HG03159 (cell line): ENCODE results near the gene CTDSPL.

Experiments used
- ATAC-seq: cut with Tn5 transposase; IDR thresholded peaks from one replicate; pipeline ENCODE4 v1.9.1; 2021; ENCODE audit warnings: mild to moderate bottlenecking, moderate library complexity; ENCODE audit not compliant: unreplicated experiment

The CTDSPL gene

GRCh38 chr3:37852771-37853170 is 8.9 kb upstream of the CTDSPL start:
- ATAC-seq = no peak

DNA sequence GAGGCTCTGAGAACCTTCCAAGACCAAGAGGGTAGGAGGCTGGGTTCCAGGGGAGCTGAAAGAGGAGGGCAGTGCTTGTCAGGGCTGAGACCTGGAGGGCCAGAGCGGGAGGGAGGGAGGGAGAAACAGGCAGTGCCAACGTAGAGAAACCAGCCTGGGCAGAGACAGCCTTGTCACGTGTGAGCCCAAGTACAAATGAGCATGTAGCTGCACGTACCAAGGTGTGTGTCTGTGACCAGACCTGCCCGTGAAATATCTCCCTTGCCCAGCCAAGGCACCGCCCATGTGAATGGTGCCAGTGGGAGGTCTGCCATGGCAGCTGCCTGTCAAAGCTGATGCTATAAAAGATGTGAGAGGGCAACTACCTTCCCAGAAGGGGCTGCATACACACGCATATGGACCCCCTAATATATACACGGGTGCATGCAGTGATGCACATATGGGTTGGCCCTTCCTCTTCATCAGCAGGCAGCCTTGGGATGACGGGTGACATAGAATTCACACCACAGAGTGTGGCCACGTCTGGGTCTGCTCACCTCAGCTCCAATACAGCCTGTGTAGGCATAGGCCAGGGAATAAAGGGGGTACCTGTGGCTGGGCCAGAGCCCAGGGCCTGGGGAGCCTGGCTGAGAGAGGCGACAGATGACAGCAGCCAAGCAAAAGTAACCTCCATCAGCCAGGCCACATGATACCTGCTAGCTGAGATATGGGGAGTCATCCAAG is 7.8 kb upstream of the CTDSPL start:
- no peak for ATAC-seq

GRCh38 chr3:37855363-37855970 is 6.2 kb upstream of the CTDSPL start:
- ATAC-seq = peak; percentile 62

DNA sequence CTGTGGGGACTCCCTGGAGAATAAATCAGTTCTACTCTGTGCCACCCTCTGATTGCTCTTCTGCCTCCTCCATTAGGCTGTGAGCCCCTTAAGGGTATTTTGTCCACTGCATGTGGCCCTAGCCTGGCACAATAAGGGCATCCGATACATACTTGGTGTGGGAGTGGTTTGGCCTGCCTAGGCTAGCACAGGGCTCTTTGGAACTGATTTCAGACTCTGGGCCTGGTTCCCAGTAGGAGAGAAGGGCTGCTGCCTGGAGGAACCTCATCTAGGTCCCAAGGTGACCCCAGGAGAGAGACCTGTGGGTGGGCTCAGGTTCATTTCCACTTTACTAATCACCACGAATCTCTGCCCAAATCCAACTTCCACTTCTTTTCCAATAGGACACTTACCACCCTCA is 5.3 kb upstream of the CTDSPL start:
- ATAC-seq = no peak

DNA sequence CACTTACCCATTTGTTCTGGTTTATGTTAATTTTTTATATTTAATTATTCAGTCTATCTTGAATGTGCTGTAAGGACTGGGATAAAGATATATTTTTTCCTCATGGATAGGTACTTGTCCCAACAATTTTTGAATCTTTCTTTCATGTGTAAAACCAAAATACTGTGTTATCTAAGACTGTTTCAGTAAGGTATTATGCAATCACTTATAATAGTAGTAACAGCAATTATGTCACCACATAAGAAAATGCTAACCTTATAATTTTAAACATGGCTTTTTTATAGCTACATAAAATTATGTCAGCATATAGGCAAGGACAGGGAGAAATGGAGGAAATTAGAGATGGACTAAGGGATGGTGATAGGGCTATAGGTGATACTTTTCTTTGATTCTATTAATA is 2.9 kb upstream of the CTDSPL start:
- ATAC-seq = no peak

DNA sequence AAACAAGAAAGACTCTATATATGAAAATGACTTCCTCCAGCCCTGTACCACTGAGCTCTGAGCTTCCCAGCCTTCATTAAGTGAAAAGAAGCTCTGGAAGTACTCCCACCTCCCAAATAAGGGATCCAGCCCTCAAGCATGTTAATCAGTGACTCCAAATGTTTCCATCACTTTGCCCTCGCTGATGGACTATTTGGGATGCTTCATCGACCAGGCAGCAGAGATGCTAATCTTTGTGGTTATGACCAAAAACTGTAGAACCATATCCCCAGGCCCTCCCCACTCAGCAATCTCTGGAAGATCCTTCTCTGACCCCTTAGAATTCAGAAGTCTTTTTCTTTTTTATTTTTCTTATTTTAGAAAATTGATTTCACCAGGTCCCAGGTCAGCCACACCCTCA is 2.3 kb upstream of the CTDSPL start:
- ATAC-seq = no peak

DNA sequence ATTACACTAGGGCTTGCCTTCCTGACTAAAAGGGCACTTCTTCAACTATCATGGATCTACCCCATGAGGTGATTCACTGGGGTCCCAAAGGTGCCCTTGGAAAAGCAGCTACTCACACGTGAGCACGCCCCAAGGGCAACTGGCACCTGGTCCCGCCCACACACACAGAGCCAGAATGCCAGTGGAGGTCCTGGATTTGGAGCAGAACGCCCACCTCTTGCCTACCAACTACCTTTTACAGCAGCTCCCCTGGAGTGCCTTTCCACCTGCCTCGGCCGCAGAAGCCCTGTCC is 1.8 kb upstream of the CTDSPL start:
- no peak for ATAC-seq

DNA sequence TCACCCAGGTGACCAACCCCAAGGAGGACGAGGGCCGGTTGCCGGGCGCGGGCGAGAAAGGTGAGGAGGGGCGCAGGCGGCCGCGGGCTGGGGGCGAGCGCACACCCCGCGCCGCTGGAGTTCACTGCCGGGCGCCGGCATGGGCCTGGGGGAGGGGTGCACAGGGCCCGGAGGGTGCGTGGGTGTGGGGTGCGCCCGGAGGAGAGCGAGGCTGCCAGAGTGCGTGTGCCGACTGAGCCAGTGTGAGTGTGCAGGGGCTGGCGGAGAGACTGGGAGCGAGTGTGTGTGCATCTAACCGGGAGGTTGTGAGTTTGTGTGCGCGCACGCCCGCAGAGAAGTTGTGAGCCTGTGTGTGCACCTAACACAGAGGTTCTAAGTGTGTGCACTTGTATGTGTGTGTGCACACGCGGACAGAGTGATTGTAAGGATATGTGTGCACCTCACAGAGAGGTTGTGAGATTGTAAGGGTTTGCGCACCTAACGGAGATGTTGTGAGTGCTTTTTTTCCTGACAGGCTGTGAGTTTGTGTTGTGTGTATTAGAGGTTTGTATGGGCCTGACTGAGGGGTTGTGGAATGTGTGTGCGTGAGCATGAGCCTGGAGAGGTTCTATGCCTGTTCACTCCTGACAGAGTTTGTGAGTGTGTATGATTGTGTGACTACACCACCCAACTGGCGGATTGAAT is 681 bp downstream of the CTDSPL start:
- ATAC-seq = no peak

GRCh38 chr3:37862903-37863815 is 1.5 kb downstream of the CTDSPL start:
- no peak for ATAC-seq

DNA sequence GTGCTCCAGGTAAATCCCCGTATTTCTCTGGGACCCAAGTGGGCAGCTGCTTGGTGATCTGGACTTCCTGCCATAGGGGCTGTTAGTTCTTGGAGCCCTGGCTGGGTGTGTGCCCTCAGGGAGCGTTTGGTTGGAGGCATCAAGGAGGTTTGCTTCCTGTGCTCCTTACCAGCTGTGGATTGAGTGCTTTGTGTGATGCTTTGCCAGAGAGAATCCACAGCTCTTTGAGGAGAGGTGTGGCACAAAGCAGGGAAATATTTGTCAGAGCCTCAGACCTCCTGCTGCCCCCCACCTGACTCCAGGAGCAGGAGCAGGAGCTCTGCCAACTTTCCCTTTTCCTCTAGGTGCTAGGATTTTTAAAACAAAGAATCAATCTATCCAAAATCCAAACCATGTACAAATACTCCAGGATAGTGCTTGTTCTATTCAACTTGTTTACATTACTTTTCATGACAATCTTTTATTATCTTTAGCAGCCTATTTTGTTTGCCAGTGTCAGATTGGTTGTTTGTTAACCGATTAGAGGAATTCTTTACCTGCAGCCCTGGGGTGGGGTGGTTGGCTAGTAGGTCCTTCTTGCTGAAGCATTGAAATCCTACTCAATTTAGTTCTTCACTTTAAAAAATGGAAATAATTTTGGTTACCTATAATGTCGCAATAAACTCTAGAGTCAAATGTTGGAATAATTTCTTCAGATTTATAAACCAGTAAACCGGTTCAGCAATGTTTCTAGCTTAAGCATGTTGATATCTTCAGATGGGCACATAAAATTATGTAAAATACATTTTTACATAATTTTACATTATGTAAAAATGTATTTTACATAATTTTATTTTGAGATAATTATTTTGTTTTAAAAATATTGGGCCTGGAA is 2.5 kb downstream of the CTDSPL start:
- no peak for ATAC-seq

DNA sequence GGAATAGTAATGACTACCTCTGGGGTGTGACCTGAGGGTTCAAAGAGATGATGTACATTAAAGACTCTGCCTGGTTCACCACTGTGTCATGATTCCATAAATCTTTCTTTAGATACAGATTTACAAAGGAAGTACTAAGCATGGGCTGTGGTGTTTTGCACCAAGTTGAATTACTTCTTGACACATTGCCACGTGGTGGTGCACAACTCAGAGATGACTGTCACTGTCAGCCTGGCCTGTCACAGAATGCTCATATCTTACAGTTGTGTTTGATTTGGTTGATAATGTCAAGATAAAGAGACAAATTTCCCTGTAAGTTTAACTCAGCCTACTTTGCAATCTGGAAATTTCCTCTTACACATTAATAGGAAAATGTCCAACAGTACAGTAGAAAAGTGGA is 3.2 kb downstream of the CTDSPL start:
- ATAC-seq = no peak

- ATAC-seq = no peak
Observed at GRCh38 chr3:37867144-37867543, 5.5 kb downstream of the CTDSPL start.

DNA sequence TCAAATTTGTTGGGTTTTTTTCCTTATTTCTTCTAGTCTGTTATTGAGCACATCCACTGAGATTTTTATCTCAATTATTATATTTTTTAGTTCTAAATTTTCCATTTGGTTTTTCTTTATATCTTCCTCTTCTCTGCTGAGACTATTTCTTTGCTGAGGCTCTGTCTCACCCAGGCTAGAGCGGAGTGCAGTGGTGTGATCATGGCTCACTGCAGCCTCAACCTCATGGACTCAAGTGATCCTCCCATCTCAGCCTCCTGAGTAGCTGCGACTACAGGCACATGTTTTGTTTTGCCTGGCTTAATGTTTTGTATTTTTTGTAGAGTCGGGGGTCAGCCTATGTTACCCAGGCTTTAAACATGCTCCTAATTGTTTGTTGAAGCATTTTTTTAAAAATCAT is 10.2 kb downstream of the CTDSPL start:
- ATAC-seq = no peak

GRCh38 chr3:37872413-37873160 is 10.9 kb downstream of the CTDSPL start:
- no peak for ATAC-seq

DNA sequence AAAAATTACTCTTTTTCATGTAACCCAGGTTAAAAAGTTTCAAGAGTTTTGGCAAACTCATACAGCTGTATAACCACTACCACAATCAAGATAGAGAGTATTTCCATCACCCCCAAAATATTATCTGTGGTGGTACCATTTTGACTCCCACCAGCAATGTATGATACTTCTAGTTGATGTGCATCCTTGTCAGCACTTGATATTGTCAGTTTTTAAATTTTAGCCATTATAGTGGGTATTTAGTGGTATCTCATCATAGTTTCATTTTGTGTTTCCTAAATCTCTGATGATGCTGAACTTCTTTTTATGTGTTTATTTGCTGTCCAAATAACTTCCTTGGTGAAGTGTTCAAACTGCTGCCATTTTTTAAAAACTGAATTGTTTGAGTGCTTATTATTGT is 14.6 kb downstream of the CTDSPL start:
- ATAC-seq = no peak

DNA sequence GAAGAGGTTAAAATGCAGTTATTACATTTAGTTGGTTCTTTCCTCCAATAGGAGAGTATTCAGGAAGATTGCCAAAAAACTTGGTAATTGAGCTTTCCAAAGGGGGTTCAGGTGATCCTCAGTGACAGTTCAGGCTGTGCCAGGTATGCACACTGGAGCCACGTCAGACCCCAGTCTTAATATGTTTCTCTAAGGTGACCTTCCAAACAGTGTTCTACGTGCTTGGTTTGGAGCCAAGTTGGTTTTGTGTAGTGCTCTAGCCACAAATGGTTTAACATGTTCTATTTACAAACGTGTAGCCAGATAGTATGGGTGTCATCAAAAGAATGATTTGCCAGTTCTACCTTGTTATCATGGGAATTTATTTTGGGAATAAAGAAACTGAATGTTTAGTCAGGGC is 21.0 kb downstream of the CTDSPL start:
- ATAC-seq = no peak

DNA sequence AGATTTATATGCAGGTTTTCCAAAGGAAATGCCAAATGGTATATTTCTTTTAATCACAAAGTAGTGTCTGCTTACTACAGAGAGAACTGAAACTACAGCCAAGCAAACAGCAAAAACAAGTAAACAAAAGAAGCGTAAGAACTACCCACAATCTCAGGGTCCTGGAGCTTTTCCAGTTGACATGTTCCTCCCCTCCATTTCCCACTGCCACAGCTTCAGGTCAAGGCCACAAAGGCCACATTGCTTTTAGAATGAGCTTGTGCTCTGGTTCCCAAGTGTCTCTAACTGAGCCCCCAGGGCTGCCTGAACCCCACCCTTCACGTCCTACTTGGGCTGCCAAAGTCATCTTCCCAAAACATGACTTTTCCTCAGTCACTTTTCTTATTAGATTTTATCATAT is 24.1 kb downstream of the CTDSPL start:
- ATAC-seq = no peak

DNA sequence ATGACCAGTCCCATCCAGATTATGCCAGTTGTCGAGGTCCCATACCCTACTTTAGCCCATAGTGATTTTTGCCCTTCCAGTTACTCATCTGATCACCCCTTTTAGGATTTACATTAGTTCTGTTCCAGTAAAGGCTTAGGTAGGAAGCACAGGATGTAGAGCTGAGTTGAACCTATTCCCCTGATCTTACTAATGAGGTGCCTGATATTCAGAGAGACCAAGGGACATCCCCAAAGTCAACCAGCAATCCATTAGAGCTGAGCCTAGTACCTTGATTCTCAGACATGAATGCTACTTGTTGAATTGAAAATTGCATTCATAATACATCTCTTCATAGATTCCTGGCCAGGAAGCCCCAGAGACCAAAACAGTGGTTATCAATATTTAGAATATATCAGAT is 24.7 kb downstream of the CTDSPL start:
- no peak for ATAC-seq

- no peak for ATAC-seq
Observed at GRCh38 chr3:37887062-37887461, 25.4 kb downstream of the CTDSPL start.

DNA sequence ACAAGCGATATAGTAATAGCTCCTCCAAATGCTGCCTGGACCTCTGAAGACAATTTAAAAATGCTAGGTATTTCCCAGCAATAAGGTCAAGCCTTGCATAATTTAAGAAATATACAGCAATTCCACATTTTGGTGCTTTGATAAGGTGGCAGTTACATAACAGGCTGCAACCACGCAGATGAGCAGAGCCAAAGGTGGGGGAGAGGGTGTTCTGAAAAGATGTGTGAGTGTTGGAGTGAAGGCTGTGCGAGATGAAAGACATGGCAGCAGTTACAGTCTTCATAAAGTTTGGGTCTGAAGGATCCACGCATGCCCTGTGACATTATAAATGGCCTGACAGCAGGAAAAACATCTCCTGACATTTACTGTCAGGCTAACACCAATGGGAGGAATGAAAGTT is 26.1 kb downstream of the CTDSPL start:
- ATAC-seq = no peak
